Upper lobe of right lung (tissue), 1 donor: Measurements from ENCODE around the gene IGFL4. TPM values are rescaled to one million over a fixed set of nuclear protein-coding genes. Genes with fewer than 3 reads are reported as not detected.

Experiments
- ATAC-seq: fragments of 200-7000 bp; cut with Tn5 transposase; one replicate; pipeline ENCODE4 v1.9.1; 2020; ENCODE audit warnings: mild to moderate bottlenecking, moderate library complexity
- DNase-seq: peaks from one replicate; pipeline ENCODE4 v3.0.0-alpha.2; 2020
- H3K27ac ChIP-seq: fragments of 200-600 bp; one replicate; pipeline ENCODE4 v1.8.0; 2022
- H3K27me3 ChIP-seq: fragments of 200-600 bp; one replicate; pipeline ENCODE4 v1.8.0; 2022; ENCODE audit warnings: mild to moderate bottlenecking
- H3K36me3 ChIP-seq: fragments of 200-600 bp; one replicate; pipeline ENCODE4 v1.8.0; 2022
- H3K4me1 ChIP-seq: fragments of 200-600 bp; one replicate; pipeline ENCODE4 v1.8.0; 2022
- H3K4me3 ChIP-seq: fragments of 200-600 bp; one replicate; pipeline ENCODE4 v1.8.0; 2022; ENCODE audit warnings: mild to moderate bottlenecking
- H3K9me3 ChIP-seq: fragments of 200-600 bp; one replicate; pipeline ENCODE4 v1.8.0; 2022
- CTCF ChIP-seq: fragments of 200-600 bp; IDR thresholded peaks from one replicate; pipeline ENCODE4 v1.8.0; 2022; ENCODE audit warnings: antibody characterized with exemption
- intact Hi-C: fragments of 100-400 bp; cut with DNase I; formaldehyde crosslinking; loops from one replicate; pipeline ENCODE4 v1.11.0; 2022
- total RNA-seq: library from RNA; stranded (reverse); fragmentation: NEBNext Ultra II Directional; extraction: Animal tissue kit (Norgen Biotek cat#: 25700); gene quantifications from one replicate; pipeline ENCODE4 v1.2.1, GENCODE V29; 2021
- donor health status: DM: no; HTN: yes; CAD: no; lungs with severe emphysema.

The IGFL4 gene
- total RNA-seq, 1 donor from 2014 or later: not detected

GRCh38 chr19:46076951-46077814 is 36.4 kb upstream of the IGFL4 start:
- H3K36me3 ChIP-seq: no peaks in the 10 kb centered on the region
- H3K4me3 ChIP-seq: no peak overlapping the region
- DNase-seq (no peak), ATAC-seq (peak; percentile 83)
- TF ChIP-seq CTCF: peak; percentile 63
- no peaks in the 10 kb centered on the region for H3K9me3 ChIP-seq
- no peak overlapping the region for H3K27ac ChIP-seq
- H3K4me1 ChIP-seq: peaks cover 8% of the 10 kb centered on the region
- peaks cover 65% of the 10 kb centered on the region for H3K27me3 ChIP-seq
- intact Hi-C loops: no loop called here

- peaks cover 8% of the 10 kb centered on the region for H3K4me1 ChIP-seq
- H3K27me3 ChIP-seq: peaks cover 66% of the 10 kb centered on the region
- no peak for ATAC-seq
- H3K27ac ChIP-seq: no peak overlapping the region
- no peaks in the 10 kb centered on the region for H3K36me3 ChIP-seq
- no peak for DNase-seq
- intact Hi-C loops: no loop called here
- no peak overlapping the region for H3K4me3 ChIP-seq
- TF ChIP-seq CTCF: no peak
- H3K9me3 ChIP-seq: no peaks in the 10 kb centered on the region
Observed at GRCh38 chr19:46076031-46076880, 35.5 kb upstream of the IGFL4 start.

GRCh38 chr19:46073268-46073922 is 32.6 kb upstream of the IGFL4 start:
- Histone ChIP-seq H3K27ac (no peak overlapping the region), H3K27me3 (peaks cover 82% of the 10 kb centered on the region), H3K4me3 (no peak overlapping the region), H3K9me3 (no peaks in the 10 kb centered on the region), H3K36me3 (no peaks in the 10 kb centered on the region), H3K4me1 (peaks cover 8% of the 10 kb centered on the region)
- no peak for TF ChIP-seq CTCF
- ATAC-seq (no peak), DNase-seq (no peak)
- intact Hi-C loops: no loop called here

- H3K27ac ChIP-seq: no peak overlapping the region
- no peak for ATAC-seq
- H3K4me1 ChIP-seq: no peaks in the 10 kb centered on the region
- intact Hi-C loops: no loop called here
- DNase-seq: no peak
- peaks cover 62% of the 10 kb centered on the region for H3K27me3 ChIP-seq
- H3K4me3 ChIP-seq: no peak overlapping the region
- no peaks in the 10 kb centered on the region for H3K36me3 ChIP-seq
- TF ChIP-seq CTCF: no peak
- no peaks in the 10 kb centered on the region for H3K9me3 ChIP-seq
Observed at GRCh38 chr19:46069806-46070341, 29.1 kb upstream of the IGFL4 start.
